Parathyroid adenoma (tissue), 2 donors: ENCODE measurements around the gene NAP1L4.
"Not testable (repeated sequence)": the region's sequence is repeated elsewhere in the genome, so short reads cannot be mapped to it uniquely, and the experiment has no call there.

Experiments
- H2AFZ ChIP-seq: fragments of 300-600 bp; sonication (generic); one replicate; pipeline ENCODE4 v1.7.0; 2017; ENCODE audit warnings: antibody characterized with exemption, mild to moderate bottlenecking
- H3K27ac ChIP-seq: fragments of 300-600 bp; sonication (generic); one replicate; pipeline ENCODE4 v1.7.0; 2017
- H3K27me3 ChIP-seq: fragments of 300-600 bp; sonication (generic); one replicate; pipeline ENCODE4 v1.7.0; 2017; ENCODE audit warnings: low read length; ENCODE audit not compliant: control insufficient read depth, insufficient read depth
- H3K36me3 ChIP-seq: fragments of 300-600 bp; sonication (generic); one replicate; pipeline ENCODE4 v1.7.0; 2017; ENCODE audit warnings: low read length; ENCODE audit not compliant: control insufficient read depth, insufficient read depth
- H3K4me1 ChIP-seq: fragments of 300-600 bp; sonication (generic); one replicate; pipeline ENCODE4 v1.7.0; 2017; ENCODE audit warnings: control low read depth
- H3K4me2 ChIP-seq: fragments of 300-600 bp; sonication (generic); one replicate; pipeline ENCODE4 v1.7.0; 2017; ENCODE audit warnings: low read length
- H3K4me3 ChIP-seq: fragments of 300-600 bp; sonication (generic); one replicate; pipeline ENCODE4 v1.7.0; 2017; ENCODE audit warnings: low read depth, low read length
- H3K79me2 ChIP-seq: fragments of 300-600 bp; sonication (generic); one replicate; pipeline ENCODE4 v1.7.0; 2017; ENCODE audit warnings: control low read depth
- H3K9ac ChIP-seq: fragments of 300-600 bp; sonication (generic); one replicate; pipeline ENCODE4 v1.7.0; 2017; ENCODE audit warnings: mild to moderate bottlenecking
- H3K9me3 ChIP-seq: fragments of 300-600 bp; sonication (generic); one replicate; pipeline ENCODE4 v1.7.0; 2017; ENCODE audit warnings: low read length; ENCODE audit not compliant: control insufficient read depth
- TF ChIP-seq, protein P1 (sequence below): fragments of 300-600 bp; sonication (generic); IDR thresholded peaks from one replicate; pipeline ENCODE4 v1.7.0; 2017; ENCODE audit warnings: antibody characterized with exemption, mild to moderate bottlenecking
- donor health status: primary hyperparathyroidism.

NAP1L4 gene

DNA sequence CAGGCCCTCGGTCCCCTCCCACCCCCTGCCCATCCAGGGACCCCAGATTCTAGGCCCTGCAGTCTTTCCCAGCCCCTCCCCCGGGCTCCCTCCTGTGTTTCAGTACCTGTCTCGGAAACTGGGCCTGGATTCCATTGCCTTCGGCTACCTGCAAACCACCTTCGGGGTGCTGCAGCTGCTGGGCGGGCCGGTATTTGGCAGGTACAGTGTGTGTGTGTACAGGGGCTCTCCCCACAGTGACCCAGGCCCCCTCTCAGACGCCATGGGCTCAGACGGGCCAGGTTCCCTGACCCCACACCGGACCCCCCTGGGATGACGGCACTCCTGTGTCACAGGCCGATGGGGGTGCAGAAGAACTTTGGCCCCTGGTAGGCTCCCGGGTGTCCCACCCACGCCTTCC lies 84.0 kb downstream of the NAP1L4 start:
- H3K9ac ChIP-seq, result no peak overlapping the region
- H3K4me1 ChIP-seq, result peaks cover 3% of the 10 kb centered on the region
- TF ChIP-seq, protein P1, sequence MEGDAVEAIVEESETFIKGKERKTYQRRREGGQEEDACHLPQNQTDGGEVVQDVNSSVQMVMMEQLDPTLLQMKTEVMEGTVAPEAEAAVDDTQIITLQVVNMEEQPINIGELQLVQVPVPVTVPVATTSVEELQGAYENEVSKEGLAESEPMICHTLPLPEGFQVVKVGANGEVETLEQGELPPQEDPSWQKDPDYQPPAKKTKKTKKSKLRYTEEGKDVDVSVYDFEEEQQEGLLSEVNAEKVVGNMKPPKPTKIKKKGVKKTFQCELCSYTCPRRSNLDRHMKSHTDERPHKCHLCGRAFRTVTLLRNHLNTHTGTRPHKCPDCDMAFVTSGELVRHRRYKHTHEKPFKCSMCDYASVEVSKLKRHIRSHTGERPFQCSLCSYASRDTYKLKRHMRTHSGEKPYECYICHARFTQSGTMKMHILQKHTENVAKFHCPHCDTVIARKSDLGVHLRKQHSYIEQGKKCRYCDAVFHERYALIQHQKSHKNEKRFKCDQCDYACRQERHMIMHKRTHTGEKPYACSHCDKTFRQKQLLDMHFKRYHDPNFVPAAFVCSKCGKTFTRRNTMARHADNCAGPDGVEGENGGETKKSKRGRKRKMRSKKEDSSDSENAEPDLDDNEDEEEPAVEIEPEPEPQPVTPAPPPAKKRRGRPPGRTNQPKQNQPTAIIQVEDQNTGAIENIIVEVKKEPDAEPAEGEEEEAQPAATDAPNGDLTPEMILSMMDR, result no peak
- H3K36me3 ChIP-seq, result no peaks in the 10 kb centered on the region
- H3K4me3 ChIP-seq, result no peak overlapping the region
- H3K27me3 ChIP-seq, result no peaks in the 10 kb centered on the region
- no peak overlapping the region for H2AFZ ChIP-seq
- no peaks in the 10 kb centered on the region for H3K9me3 ChIP-seq
- no peak overlapping the region for H3K27ac ChIP-seq
- H3K79me2 ChIP-seq, result no peaks in the 10 kb centered on the region
- H3K4me2 ChIP-seq, result no peak overlapping the region

DNA sequence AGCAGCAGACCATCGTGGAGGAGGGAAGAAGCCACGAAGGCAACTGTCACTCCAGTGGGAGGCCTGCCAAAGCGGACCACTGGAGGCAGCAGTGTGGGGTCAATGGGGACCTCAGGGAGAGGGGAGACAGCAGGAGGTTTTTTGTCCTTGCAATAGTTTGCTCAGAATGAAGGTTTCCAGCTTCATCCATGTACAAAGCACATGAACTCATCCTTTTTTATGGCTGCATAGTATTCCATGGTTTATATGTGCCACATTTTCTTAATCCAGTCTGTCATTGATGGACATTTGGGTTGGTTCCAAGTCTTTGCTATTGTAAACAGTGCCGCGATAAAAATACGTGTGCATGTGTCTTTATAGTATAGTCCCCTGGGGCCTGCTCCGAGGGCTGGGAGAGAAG lies 86.8 kb downstream of the NAP1L4 start:
- H3K4me2 ChIP-seq, H3K36me3 ChIP-seq, H3K4me1 ChIP-seq, H3K9ac ChIP-seq, H3K9me3 ChIP-seq, H2AFZ ChIP-seq, H3K4me3 ChIP-seq, H3K27me3 ChIP-seq, H3K79me2 ChIP-seq, H3K27ac ChIP-seq: not testable (repeated sequence)

DNA sequence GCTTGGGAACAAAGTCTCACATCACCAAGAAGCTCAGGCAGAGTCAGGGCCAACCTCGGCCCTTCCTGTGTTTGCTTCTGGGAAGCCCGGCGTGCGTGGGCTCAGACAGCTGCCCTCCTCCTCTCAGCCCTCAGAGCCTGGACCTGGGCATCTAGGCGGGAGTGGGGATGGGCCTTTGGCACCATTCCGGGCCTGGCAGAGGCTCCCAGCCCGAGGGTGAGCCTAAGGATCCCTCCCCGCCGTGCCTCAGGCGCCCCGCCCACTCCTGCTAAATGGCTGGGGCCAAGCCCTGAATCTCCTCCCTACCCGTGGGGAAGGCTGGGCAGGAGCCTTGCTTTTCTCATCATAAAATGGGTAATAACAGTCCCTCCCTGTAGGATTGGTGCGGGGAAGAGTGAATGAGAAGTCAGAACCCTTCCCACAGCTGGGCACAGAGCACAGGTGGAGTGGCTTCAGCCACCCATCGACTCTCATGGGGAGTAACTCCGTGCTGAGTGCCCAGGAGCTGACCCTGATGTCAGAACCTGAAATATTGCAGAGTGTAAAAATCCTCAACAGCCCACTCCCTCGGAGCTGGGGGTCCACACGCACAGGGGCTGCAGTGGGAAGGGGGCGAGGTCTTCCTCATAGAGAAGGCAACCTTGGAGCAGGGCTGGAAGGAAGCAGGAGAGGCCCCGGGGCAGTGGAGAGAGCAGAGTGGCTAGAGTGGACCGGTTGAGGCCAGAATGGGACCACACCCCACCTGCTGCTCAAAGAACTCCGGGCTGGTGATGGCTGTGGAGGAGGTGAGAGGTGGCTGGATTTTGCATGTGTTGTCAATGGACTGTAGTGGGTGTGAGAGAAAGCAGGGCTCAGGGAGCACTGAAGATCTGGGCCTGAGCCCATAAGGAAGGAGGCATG lies 87.7 kb downstream of the NAP1L4 start:
- H3K4me1 ChIP-seq, result no peaks in the 10 kb centered on the region
- H3K79me2 ChIP-seq, result no peaks in the 10 kb centered on the region
- no peaks in the 10 kb centered on the region for H3K27me3 ChIP-seq
- no peak overlapping the region for H3K27ac ChIP-seq
- TF ChIP-seq, protein P1, result no peak
- H2AFZ ChIP-seq, result no peak overlapping the region
- no peak overlapping the region for H3K4me3 ChIP-seq
- no peak overlapping the region for H3K4me2 ChIP-seq
- no peaks in the 10 kb centered on the region for H3K36me3 ChIP-seq
- H3K9ac ChIP-seq, result no peak overlapping the region
- no peaks in the 10 kb centered on the region for H3K9me3 ChIP-seq

DNA sequence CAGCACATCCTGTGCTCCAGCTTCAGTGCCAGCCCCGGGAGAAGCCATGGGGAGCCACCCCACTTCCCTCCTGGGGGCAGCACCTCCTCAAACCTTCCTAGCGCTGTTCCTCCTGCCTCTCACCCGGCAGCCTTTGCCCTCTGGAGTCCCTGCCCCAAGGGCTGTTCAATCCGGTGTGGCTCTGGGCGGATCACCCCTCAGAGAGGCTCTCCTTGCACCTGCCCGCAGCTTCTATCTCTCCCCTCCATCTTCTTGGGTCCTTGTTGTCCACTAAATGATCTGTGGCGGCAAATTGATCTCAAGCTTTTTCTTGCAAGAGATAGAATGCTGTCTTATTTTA lies 88.5 kb downstream of the NAP1L4 start:
- Histone ChIP-seq H3K4me3 (no peak overlapping the region), H3K4me2 (no peak overlapping the region), H3K27ac (no peak overlapping the region), H3K79me2 (no peaks in the 10 kb centered on the region), H3K9me3 (no peaks in the 10 kb centered on the region), H3K9ac (no peak overlapping the region), H3K4me1 (no peaks in the 10 kb centered on the region), H2AFZ (no peak overlapping the region), H3K36me3 (no peaks in the 10 kb centered on the region), H3K27me3 (no peaks in the 10 kb centered on the region)
- TF ChIP-seq, protein P1, result no peak

DNA sequence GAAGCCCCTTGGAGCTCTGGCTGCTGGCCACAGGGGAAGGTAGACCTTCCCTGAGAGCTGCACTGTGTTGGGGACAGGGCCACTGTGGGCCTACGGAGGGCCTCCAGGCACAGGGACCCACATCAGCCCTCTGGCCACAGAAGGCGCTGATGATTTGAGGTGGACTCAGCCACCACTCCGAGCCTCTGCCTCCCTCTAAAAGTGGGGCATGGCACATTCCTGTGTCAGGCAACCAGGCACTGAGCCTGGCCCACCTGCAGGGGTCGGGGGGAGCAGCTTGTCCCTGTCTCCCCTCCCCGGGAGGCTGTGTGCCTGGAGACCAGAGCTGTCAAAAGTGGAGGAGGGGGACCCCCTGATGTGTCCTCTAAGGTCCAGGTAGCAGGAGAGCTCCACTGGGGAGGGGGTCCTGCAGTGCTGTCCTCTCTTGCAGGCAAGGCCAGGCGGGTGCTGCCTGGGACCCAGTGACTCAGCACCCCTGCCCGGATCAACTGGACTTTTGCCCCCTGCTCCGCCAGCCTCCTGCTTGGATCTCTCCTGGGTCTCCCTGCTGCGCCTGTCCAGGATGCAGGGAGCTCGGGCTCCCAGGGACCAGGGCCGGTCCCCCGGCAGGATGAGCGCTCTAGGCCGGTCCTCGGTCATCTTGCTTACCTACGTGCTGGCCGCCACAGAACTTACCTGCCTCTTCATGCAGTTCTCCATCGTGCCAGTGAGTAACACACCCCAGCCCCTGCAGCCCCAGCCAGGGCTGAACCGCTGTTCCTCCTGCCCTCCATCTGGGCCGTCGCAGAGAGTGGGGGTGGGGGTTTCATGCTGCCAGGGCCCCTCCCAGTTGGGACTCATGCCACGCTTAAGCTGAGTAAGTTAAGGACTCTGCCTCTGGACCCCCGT lies 89.1 kb downstream of the NAP1L4 start:
- Histone ChIP-seq H3K9ac (no peak overlapping the region), H3K4me1 (no peaks in the 10 kb centered on the region), H3K79me2 (no peaks in the 10 kb centered on the region), H3K27ac (no peak overlapping the region), H3K4me3 (no peak overlapping the region), H3K4me2 (peak overlapping the region; percentile 62), H3K9me3 (no peaks in the 10 kb centered on the region), H2AFZ (no peak overlapping the region), H3K27me3 (no peaks in the 10 kb centered on the region), H3K36me3 (no peaks in the 10 kb centered on the region)
- TF ChIP-seq, protein P1, result no peak
